Measurements from ENCODE around the gene RHOF.

The RHOF gene

DNA sequence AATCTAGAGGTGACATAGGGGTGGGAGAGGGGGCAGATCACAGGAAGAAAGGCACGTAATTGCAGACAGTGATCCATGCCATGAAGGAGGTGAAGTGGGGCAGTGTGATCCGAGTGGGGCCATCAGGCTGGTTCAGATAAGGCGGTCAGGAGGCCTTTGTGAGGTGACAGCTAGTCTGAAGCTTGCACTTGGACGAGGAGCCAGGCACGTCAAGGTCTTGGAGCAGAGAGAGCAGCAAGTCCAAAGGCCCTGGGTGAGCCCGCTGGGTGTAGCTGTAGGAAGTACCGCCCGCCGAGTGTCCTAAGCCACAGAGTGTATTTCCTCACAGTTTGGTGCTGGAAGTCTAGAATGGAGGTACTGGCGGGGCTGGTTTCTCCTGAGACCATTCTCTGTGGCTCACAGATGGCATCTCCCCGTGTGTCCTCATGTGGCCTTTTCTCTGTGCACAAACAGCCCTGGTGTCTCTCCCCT lies 23.6 kb downstream of the RHOF start:
- TF ChIP-seq, protein P1, sequence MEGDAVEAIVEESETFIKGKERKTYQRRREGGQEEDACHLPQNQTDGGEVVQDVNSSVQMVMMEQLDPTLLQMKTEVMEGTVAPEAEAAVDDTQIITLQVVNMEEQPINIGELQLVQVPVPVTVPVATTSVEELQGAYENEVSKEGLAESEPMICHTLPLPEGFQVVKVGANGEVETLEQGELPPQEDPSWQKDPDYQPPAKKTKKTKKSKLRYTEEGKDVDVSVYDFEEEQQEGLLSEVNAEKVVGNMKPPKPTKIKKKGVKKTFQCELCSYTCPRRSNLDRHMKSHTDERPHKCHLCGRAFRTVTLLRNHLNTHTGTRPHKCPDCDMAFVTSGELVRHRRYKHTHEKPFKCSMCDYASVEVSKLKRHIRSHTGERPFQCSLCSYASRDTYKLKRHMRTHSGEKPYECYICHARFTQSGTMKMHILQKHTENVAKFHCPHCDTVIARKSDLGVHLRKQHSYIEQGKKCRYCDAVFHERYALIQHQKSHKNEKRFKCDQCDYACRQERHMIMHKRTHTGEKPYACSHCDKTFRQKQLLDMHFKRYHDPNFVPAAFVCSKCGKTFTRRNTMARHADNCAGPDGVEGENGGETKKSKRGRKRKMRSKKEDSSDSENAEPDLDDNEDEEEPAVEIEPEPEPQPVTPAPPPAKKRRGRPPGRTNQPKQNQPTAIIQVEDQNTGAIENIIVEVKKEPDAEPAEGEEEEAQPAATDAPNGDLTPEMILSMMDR (conservative IDR thresholded peaks at IDR 0.05; ENCODE audit: low read depth, low read length): no peak
- H3K4me3 ChIP-seq (ENCODE audit: low read depth, low read length): no peak overlapping the region
- DNase-seq (ENCODE audit: low read depth): no peak

DNA sequence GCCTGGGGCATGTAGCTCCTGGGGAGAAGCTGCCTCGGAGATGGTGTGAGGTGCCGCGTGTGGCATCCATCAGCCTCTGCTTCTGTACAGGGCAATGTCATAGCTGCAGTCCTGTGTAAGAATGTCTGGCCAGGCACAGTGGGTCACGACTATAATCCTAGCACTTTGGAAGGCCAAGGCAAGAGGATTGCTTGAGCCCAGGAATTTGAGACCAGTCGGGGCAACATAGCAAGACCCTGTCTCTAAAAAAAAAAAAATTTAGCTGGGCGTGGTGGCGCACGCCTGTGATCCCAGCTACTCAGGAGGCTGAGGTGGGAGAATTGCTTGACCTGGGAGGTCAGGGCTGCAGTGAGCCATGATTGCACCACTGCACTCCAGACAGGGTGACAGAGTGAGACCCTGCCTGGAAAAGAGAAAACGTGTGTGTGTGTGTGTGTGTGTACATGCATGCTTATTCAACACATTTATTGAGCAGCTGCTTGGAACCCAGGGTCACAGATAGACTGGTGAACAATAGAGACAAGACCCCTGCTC lies 24.1 kb downstream of the RHOF start:
- H3K4me3 ChIP-seq (ENCODE audit: low read depth, low read length): no peak overlapping the region
- DNase-seq (ENCODE audit: low read depth): no peak
- TF ChIP-seq, protein P1 (conservative IDR thresholded peaks at IDR 0.05; ENCODE audit: low read depth, low read length): no peak

GRCh38 chr12:121767525-121768016 lies 25.9 kb downstream of the RHOF start:
- H3K4me3 ChIP-seq (ENCODE audit: low read depth, low read length): no peak overlapping the region
- DNase-seq (ENCODE audit: low read depth): peak; percentile 57

DNA sequence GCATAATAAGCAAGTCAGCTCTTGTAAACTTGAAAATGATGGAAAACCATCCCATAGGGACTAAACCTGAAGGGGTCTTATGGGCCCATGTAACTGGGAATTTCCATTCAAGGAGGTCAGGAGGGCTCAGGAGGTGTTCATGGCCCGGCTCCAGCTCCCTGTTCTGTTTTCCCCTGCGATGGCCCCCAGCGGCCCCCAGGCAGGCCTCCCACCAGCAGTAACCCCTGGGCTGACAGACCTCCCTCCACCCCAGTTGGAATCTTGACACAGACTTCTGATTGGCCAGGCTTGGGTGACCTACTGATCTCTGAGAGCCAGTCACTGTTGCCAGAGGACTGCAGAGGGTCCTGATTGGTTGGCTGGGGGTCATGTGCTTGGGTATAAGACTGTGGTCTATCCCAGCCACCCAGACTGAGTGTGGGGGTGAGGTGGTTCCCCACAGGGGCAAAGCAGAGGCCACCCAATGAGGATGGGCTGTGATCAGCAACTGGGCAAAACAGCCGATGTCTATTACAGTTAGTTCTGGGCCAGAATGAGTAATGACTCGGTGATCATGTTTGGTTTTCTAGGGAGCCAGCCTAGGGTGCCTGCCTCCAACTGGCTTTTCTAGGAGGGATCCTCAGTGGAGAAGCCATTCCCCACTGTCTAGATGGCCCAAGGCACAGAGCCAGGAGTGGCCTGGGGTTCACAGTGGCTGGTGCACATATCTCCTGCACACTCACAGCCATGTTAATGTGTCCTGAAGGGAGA lies 27.0 kb downstream of the RHOF start:
- H3K4me3 ChIP-seq (ENCODE audit: low read depth, low read length): no peak overlapping the region
- DNase-seq (ENCODE audit: low read depth): peak; percentile 33
- TF ChIP-seq, protein P1 (conservative IDR thresholded peaks at IDR 0.05; ENCODE audit: low read depth, low read length): no peak

More at GRCh38 chr12:121767525-121768016, 25.9 kb downstream of the RHOF start:
- TF ChIP-seq, protein P1 (conservative IDR thresholded peaks at IDR 0.05; ENCODE audit: low read depth, low read length): no peak

- peak; percentile 91 for DNase-seq (ENCODE audit: low read depth)
- H3K4me3 ChIP-seq (ENCODE audit: low read depth, low read length): no peak overlapping the region
- TF ChIP-seq, protein P1 (conservative IDR thresholded peaks at IDR 0.05; ENCODE audit: low read depth, low read length): no peak
Measured at GRCh38 chr12:121765573-121765972, 27.9 kb downstream of the RHOF start.

- no peak for DNase-seq (ENCODE audit: low read depth)
- TF ChIP-seq, protein P1 (conservative IDR thresholded peaks at IDR 0.05; ENCODE audit: low read depth, low read length): no peak
- no peak overlapping the region for H3K4me3 ChIP-seq (ENCODE audit: low read depth, low read length)
Measured at GRCh38 chr12:121764808-121765207, 28.7 kb downstream of the RHOF start.
